H1 (cell line): ENCODE data around the gene PCDHB7. TPM values are rescaled to one million over a fixed set of nuclear protein-coding genes. Genes with fewer than 3 reads are reported as not detected.
"Not testable (repeated sequence)": the region's sequence is repeated elsewhere in the genome, so short reads cannot be mapped to it uniquely, and the experiment has no call there.

Source experiments
- CTCF ChIA-PET: fragments of 300-600 bp; sonication (Branson Sonifier 250); formaldehyde crosslinking; loops from one replicate; lab custom pipeline; 2021; ENCODE audit not compliant: partially characterized antibody; lab: Charles Lee
- POLR2A ChIA-PET: fragments of 300-600 bp; sonication (Branson Sonifier 250); formaldehyde crosslinking; loops from one replicate; lab custom pipeline; 2021; ENCODE audit warnings: inconsistent platforms; ENCODE audit not compliant: partially characterized antibody; lab: Charles Lee
- DNase-seq, 2 experiments: peaks; one replicate each; pipeline versions ENCODE4 v3.0.0 to v3.0.0-alpha.2; 2010 to 2022; ENCODE audit warnings: low spot score in 2 of 2, low read depth in 1 of 2, mixed read lengths in 1 of 2
- FAIRE-seq: peaks from 2 replicates; lab custom pipeline; 2011; peaks lifted over from hg19 to GRCh38; lab: Jason Lieb, UNC
- H2AFZ ChIP-seq: 2 replicates; pipeline ENCODE4 v1.8.1; 2012; ENCODE audit warnings: low read length, inconsistent platforms
- H2AK5ac ChIP-seq: 2 replicates; pipeline ENCODE4 v1.6.1; 2013; ENCODE audit warnings: low read depth, low read length
- H2BK120ac ChIP-seq: replicated peaks from 2 replicates; pipeline ENCODE3; 2013; ENCODE audit warnings: low read depth, low read length, inconsistent platforms
- H2BK12ac ChIP-seq: 2 replicates; pipeline ENCODE4 v1.6.1; 2013; ENCODE audit warnings: low read depth, low read length
- H2BK15ac ChIP-seq: 2 replicates; pipeline ENCODE4 v1.6.1; 2013; ENCODE audit warnings: low read length
- H2BK20ac ChIP-seq: 2 replicates; pipeline ENCODE4 v1.6.1; 2013; ENCODE audit warnings: low read length
- H2BK5ac ChIP-seq: 2 replicates; pipeline ENCODE4 v1.6.1; 2013; ENCODE audit warnings: low read depth, low read length
- H3K14ac ChIP-seq: 2 replicates; pipeline ENCODE4 v1.6.1; 2013; ENCODE audit warnings: inconsistent platforms; ENCODE audit not compliant: insufficient read length
- H3K18ac ChIP-seq: 2 replicates; pipeline ENCODE4 v1.6.1; 2013; ENCODE audit warnings: low read length; ENCODE audit errors: extremely low read depth
- H3K23ac ChIP-seq: 2 replicates; pipeline ENCODE4 v1.6.1; 2013; ENCODE audit warnings: inconsistent platforms; ENCODE audit not compliant: insufficient read length
- H3K23me2 ChIP-seq: 2 replicates; pipeline ENCODE4 v1.6.1; 2013; ENCODE audit warnings: low read depth, low read length
- H3K27ac ChIP-seq: 2 replicates; pipeline ENCODE4 v1.6.1; 2011; ENCODE audit warnings: low read depth, low read length, inconsistent platforms
- H3K27me3 ChIP-seq, 4 experiments: replicated peaks in 1 of 4; 1 replicate in 1 of 4; 2 replicates in 3 of 4; pipeline versions ENCODE4 v1.6.1 to v1.8.1; 2011 to 2013; ENCODE audit warnings: low read length in 3 of 4, mild to moderate bottlenecking in 3 of 4, inconsistent platforms in 2 of 4, mixed read lengths in 2 of 4, moderate library complexity in 1 of 4; ENCODE audit not compliant: control insufficient read depth in 3 of 4, insufficient read depth in 3 of 4; ENCODE audit errors: extremely low read depth in 1 of 4
- H3K36me3 ChIP-seq, 4 experiments: 2 replicates each; pipeline versions ENCODE4 v1.6.1 to v1.8.1; 2011 to 2013; ENCODE audit warnings: mild to moderate bottlenecking in 4 of 4, low read length in 3 of 4, moderate library complexity in 2 of 4, control low read depth in 1 of 4, inconsistent platforms in 1 of 4; ENCODE audit not compliant: insufficient read depth in 4 of 4, control insufficient read depth in 2 of 4
- H3K4ac ChIP-seq: replicated peaks from 2 replicates; pipeline ENCODE3; 2013; ENCODE audit warnings: low read length, low read depth, mixed read lengths, inconsistent platforms; ENCODE audit not compliant: insufficient read length
- H3K4me1 ChIP-seq, 4 experiments: replicated peaks in 1 of 4; 1 replicate in 1 of 4; 2 replicates in 3 of 4; pipeline versions ENCODE4 v1.6.1 to v1.8.1; 2011 to 2013; ENCODE audit warnings: low read length in 3 of 4, inconsistent platforms in 2 of 4, mixed read lengths in 1 of 4; ENCODE audit not compliant: insufficient read depth in 4 of 4, control insufficient read depth in 3 of 4
- H3K4me2 ChIP-seq, 2 experiments: 2 replicates each; pipeline versions ENCODE4 v1.6.1 to v1.8.1; 2011 to 2013; ENCODE audit warnings: low read depth in 2 of 2, low read length in 2 of 2, control low read depth in 1 of 2, inconsistent platforms in 1 of 2, mild to moderate bottlenecking in 1 of 2; ENCODE audit not compliant: insufficient read depth in 1 of 2
- H3K4me3 ChIP-seq, 4 experiments: fragments of 200-600, 300-600 bp in 1 of 4; sonication (generic), shearing (Covaris generic), sonication (Bioruptor Twin) in 1 of 4; 2 replicates each; pipeline versions ENCODE4 v1.5.1 to v1.8.1; 2011 to 2016; ENCODE audit warnings: low read length in 4 of 4, low read depth in 3 of 4, control low read depth in 2 of 4, inconsistent platforms in 2 of 4, mild to moderate bottlenecking in 2 of 4, mixed read lengths in 1 of 4, moderate library complexity in 1 of 4; ENCODE audit not compliant: insufficient read depth in 2 of 4; ENCODE audit errors: extremely low read depth in 1 of 4
- H3K56ac ChIP-seq: replicated peaks from 2 replicates; pipeline ENCODE3; 2013; ENCODE audit warnings: low read depth, mild to moderate bottlenecking, mixed read lengths, low read length, inconsistent platforms; ENCODE audit not compliant: insufficient read length
- H3K79me1 ChIP-seq: 2 replicates; pipeline ENCODE4 v1.6.1; 2013; ENCODE audit warnings: low read depth, low read length, control low read depth
- H3K79me2 ChIP-seq, 2 experiments: 2 replicates each; pipeline versions ENCODE4 v1.6.1 to v1.8.1; 2012 to 2013; ENCODE audit warnings: low read length in 2 of 2, mild to moderate bottlenecking in 2 of 2, inconsistent platforms in 1 of 2; ENCODE audit not compliant: insufficient read depth in 2 of 2, control insufficient read depth in 1 of 2
- H3K9ac ChIP-seq, 4 experiments: replicated peaks in 1 of 4; 1 replicate in 1 of 4; 2 replicates in 3 of 4; pipeline versions ENCODE4 v1.6.1 to v1.8.1; 2011 to 2013; ENCODE audit warnings: low read depth in 3 of 4, low read length in 3 of 4, control low read depth in 2 of 4, mild to moderate bottlenecking in 2 of 4, moderate library complexity in 2 of 4, inconsistent platforms in 1 of 4; ENCODE audit errors: extremely low read depth in 1 of 4
- H3K9me3 ChIP-seq, 2 experiments: 2 replicates each; pipeline versions ENCODE4 v1.6.1 to v1.8.1; 2012 to 2013; ENCODE audit warnings: mild to moderate bottlenecking in 2 of 2, moderate library complexity in 2 of 2, control low read depth in 1 of 2, inconsistent platforms in 1 of 2, low read depth in 1 of 2, low read length in 1 of 2, mixed read lengths in 1 of 2; ENCODE audit not compliant: insufficient read depth in 2 of 2
- H4K20me1 ChIP-seq, 2 experiments: replicated peaks in 1 of 2; 2 replicates each; pipeline versions ENCODE3 to v1.8.1; 2011 to 2013; ENCODE audit warnings: inconsistent platforms in 2 of 2, low read length in 2 of 2, mild to moderate bottlenecking in 1 of 2; ENCODE audit not compliant: insufficient read depth in 2 of 2, control insufficient read depth in 1 of 2
- H4K5ac ChIP-seq: 2 replicates; pipeline ENCODE4 v1.6.1; 2013; ENCODE audit warnings: low read length, low read depth, mixed read lengths, inconsistent platforms; ENCODE audit not compliant: insufficient read length
- H4K8ac ChIP-seq: 2 replicates; pipeline ENCODE4 v1.8.0; 2013; ENCODE audit warnings: mild to moderate bottlenecking, moderate library complexity, low read length, inconsistent platforms; ENCODE audit not compliant: insufficient read depth; ENCODE audit errors: extremely low read depth
- H4K91ac ChIP-seq: replicated peaks from 2 replicates; pipeline ENCODE3; 2013; ENCODE audit warnings: low read length, mixed read lengths, inconsistent platforms; ENCODE audit not compliant: insufficient read length
- WGBS, 2 experiments: shearing (Covaris generic) in 1 of 2; methylation state at CpG; one replicate each; pipeline versions ENCODE4 v1.1.6 to v1.1.7; 2013 to 2015; ENCODE audit warnings: low lambda C conversion rate in 2 of 2, mixed read lengths in 2 of 2, inconsistent platforms in 1 of 2, low coverage in 1 of 2, missing lambda C conversion rate in 1 of 2; ENCODE audit not compliant: insufficient replicate concordance in 2 of 2, insufficient coverage in 1 of 2, insufficient read length in 1 of 2; ENCODE audit errors: extremely low coverage in 1 of 2, missing lambda C conversion rate in 1 of 2; 5-methylcytosine and 5-hydroxymethylcytosine counted together
- polyA plus RNA-seq, 7 experiments: library from polyadenylated mRNA; depleted of rRNA in 3 of 7; stranded (reverse) in 5 of 7; unstranded in 2 of 7; fragments of >200 nt in 5 of 7; fragments of 200-250 nt in 2 of 7; gene quantifications; 1 replicate in 5 of 7; 2 replicates in 1 of 7; 4 replicates in 1 of 7; pipeline versions ENCODE4 v1.2.1 to v1.2.3, GENCODE V29; 2011 to 2013; ENCODE audit warnings: missing spikeins in 2 of 7, mixed read lengths in 2 of 7
- total RNA-seq: library from RNA; stranded (reverse); fragmentation: NEBNext Ultra II Directional; extraction: Animal tissue kit (Norgen Biotek cat#: 25700); gene quantifications from 2 replicates; pipeline ENCODE4 v1.2.1, GENCODE V29; 2021

The PCDHB7 gene
- total and polyA plus RNA-seq, 2 of the 8 experiments (the other 6 are each of a cell fraction or from before 2014, with no cell fraction given), result 0.17 to 0.19 TPM

GRCh38 chr5:141188682-141189081 lies 16.2 kb downstream of the PCDHB7 start:
- 90% methylated on average over 12 of the region's 37 CpGs; no CpG with 5 or more reads in 1 of the 2 experiments for WGBS, 2 experiments
- H3K27me3 ChIP-seq, H3K9me3 ChIP-seq: not testable (repeated sequence)

GRCh38 chr5:141189131-141189530 lies 16.7 kb downstream of the PCDHB7 start:
- H4K8ac ChIP-seq, H3K9ac ChIP-seq, H2AK5ac ChIP-seq, H2BK15ac ChIP-seq, POLR2A ChIA-PET, H2BK12ac ChIP-seq, H4K91ac ChIP-seq, H3K79me1 ChIP-seq, H3K27me3 ChIP-seq, H3K56ac ChIP-seq, H2BK120ac ChIP-seq, DNase-seq, H3K18ac ChIP-seq, H3K9me3 ChIP-seq, H3K23ac ChIP-seq, H3K4me3 ChIP-seq, H3K23me2 ChIP-seq, H4K20me1 ChIP-seq, H3K4ac ChIP-seq, H2AFZ ChIP-seq, H3K27ac ChIP-seq, H4K5ac ChIP-seq, H2BK5ac ChIP-seq, FAIRE-seq, H3K79me2 ChIP-seq, H3K36me3 ChIP-seq, H3K14ac ChIP-seq, H3K4me2 ChIP-seq, H3K4me1 ChIP-seq, H2BK20ac ChIP-seq: not testable (repeated sequence)
- 96% methylated on average over 18 of the region's 35 CpGs; no CpG with 5 or more reads in 1 of the 2 experiments for WGBS, 2 experiments
- CTCF ChIA-PET, result interaction anchor here (0.6 to 3.8 kb wide), 5 partner anchors 8 to 63 kb away, joined by 3 to 21 read pairs (median 4); partner anchors contain the start of genes PCDHB11, PCDHB14 and PCDHB8

More at GRCh38 chr5:141188682-141189081, 16.2 kb downstream of the PCDHB7 start:
- H3K4me2 ChIP-seq, H4K91ac ChIP-seq, DNase-seq, H2BK12ac ChIP-seq, H3K36me3 ChIP-seq, H3K23ac ChIP-seq, H3K27ac ChIP-seq, H3K4me3 ChIP-seq, H3K79me2 ChIP-seq, H3K23me2 ChIP-seq, H2BK15ac ChIP-seq, H3K18ac ChIP-seq, FAIRE-seq, H3K4ac ChIP-seq, H3K9ac ChIP-seq, H2BK120ac ChIP-seq, H4K20me1 ChIP-seq, H3K14ac ChIP-seq, H2AK5ac ChIP-seq, POLR2A ChIA-PET, H2BK20ac ChIP-seq, H3K56ac ChIP-seq, H3K4me1 ChIP-seq, H4K8ac ChIP-seq, H2AFZ ChIP-seq, H2BK5ac ChIP-seq, H4K5ac ChIP-seq, H3K79me1 ChIP-seq: not testable (repeated sequence)
- CTCF ChIA-PET, result interaction anchor here (1.6 to 3.8 kb wide), 6 partner anchors 9 to 63 kb away, joined by 4 to 39 read pairs (median 6); partner anchors contain the start of genes PCDHB11 and PCDHB8
